Lower leg skin (tissue), 4 donors: ENCODE measurements around the gene KCNJ13. TPM values are rescaled to one million over a fixed set of nuclear protein-coding genes. Genes with fewer than 3 reads are reported as not detected.

Source experiments
- DNase-seq, 2 donors: peaks; one replicate each; pipeline ENCODE4 v3.0.0-alpha.2; 2019; ENCODE audit warnings: low spot score in 2 of 2
- H3K4me3 ChIP-seq: fragments of 200-600 bp; sonication (generic); 2 replicates; pipeline ENCODE4 v1.5.1; 2017; ENCODE audit warnings: mild to moderate bottlenecking, low read depth; ENCODE audit not compliant: poor library complexity, severe bottlenecking
- CTCF ChIP-seq, 3 donors: fragments of 450-650 bp; IDR thresholded peaks; one replicate each; pipeline ENCODE4 v1.5.1; 2016; ENCODE audit warnings: antibody characterized with exemption in 3 of 3, mild to moderate bottlenecking in 3 of 3, moderate library complexity in 2 of 3
- POLR2A ChIP-seq, 2 donors: fragments of 450-650 bp; IDR thresholded peaks; one replicate each; pipeline ENCODE4 v1.6.1; 2016 to 2017; ENCODE audit warnings: antibody characterized with exemption in 2 of 2, mild to moderate bottlenecking in 1 of 2, moderate library complexity in 1 of 2
- WGBS, 2 donors: methylation state at CpG; one replicate each; pipeline ENCODE4 v1.1.5; 2018; 5-methylcytosine and 5-hydroxymethylcytosine counted together
- intact Hi-C: fragments of 100-400 bp; cut with DNase I; formaldehyde crosslinking; loops from one replicate; pipeline ENCODE4 v1.15.0; 2023; ENCODE audit warnings: low total_unique reads
- total RNA-seq, 4 donors: library from RNA; depleted of rRNA; stranded (reverse); fragments of >200 nt; gene quantifications; one replicate each; pipeline ENCODE4 v1.1.0, GENCODE V29; 2016

The KCNJ13 gene
- total RNA-seq, 4 donors from 2014 or later, result 0.84 to 5.2 (median 3.2) TPM

GRCh38 chr2:232779934-232780333 is 3.6 kb upstream of the KCNJ13 start:
- intact Hi-C loops, result no loop called here
- 68 to 71% methylated on average over 1 of the region's 1 CpG for WGBS, 2 donors
- DNase-seq, result no peak
- H3K4me3 ChIP-seq, result no peak overlapping the region
- TF ChIP-seq POLR2A (IDR thresholded peaks at IDR 0.05) (no peak), CTCF (IDR thresholded peaks at IDR 0.05) (no peak)

- H3K4me3 ChIP-seq, result no peak overlapping the region
- no peak for TF ChIP-seq POLR2A (IDR thresholded peaks at IDR 0.05)
- no peak for TF ChIP-seq CTCF (IDR thresholded peaks at IDR 0.05)
- no peak for DNase-seq
- 59 to 70% methylated on average over 3 of the region's 3 CpGs for WGBS, 2 donors
- intact Hi-C loops, result no loop called here
These were observed 3.1 kb upstream of the KCNJ13 start for GRCh38 chr2:232779465-232779864.

- intact Hi-C loops, result no loop called here
- no peak overlapping the region for H3K4me3 ChIP-seq
- 85 to 86% methylated on average over 5 of the region's 5 CpGs for WGBS, 2 donors
- no peak for DNase-seq
- no peak for TF ChIP-seq POLR2A (IDR thresholded peaks at IDR 0.05)
- TF ChIP-seq CTCF (IDR thresholded peaks at IDR 0.05), result no peak
These were observed 911 bp upstream of the KCNJ13 start for GRCh38 chr2:232777276-232777675.

GRCh38 chr2:232773815-232774214 is 2.5 kb downstream of the KCNJ13 start:
- TF ChIP-seq POLR2A (IDR thresholded peaks at IDR 0.05) (no peak), CTCF (IDR thresholded peaks at IDR 0.05) (no peak)
- WGBS, 2 donors, result 94 to 95% methylated on average over 9 of the region's 9 CpGs
- DNase-seq, result no peak
- no peak overlapping the region for H3K4me3 ChIP-seq
- intact Hi-C loops, result no loop called here

GRCh38 chr2:232772531-232772930 is 3.8 kb downstream of the KCNJ13 start:
- no peak overlapping the region for H3K4me3 ChIP-seq
- TF ChIP-seq POLR2A (IDR thresholded peaks at IDR 0.05) (no peak), CTCF (IDR thresholded peaks at IDR 0.05) (no peak)
- intact Hi-C loops, result no loop called here
- WGBS, 2 donors, result 86 to 88% methylated on average over 2 of the region's 2 CpGs
- no peak for DNase-seq

GRCh38 chr2:232771870-232772269 is 4.5 kb downstream of the KCNJ13 start:
- TF ChIP-seq CTCF (IDR thresholded peaks at IDR 0.05) (no peak), POLR2A (IDR thresholded peaks at IDR 0.05) (no peak)
- WGBS, 2 donors, result 93 to 100% methylated on average over 1 of the region's 1 CpG
- intact Hi-C loops, result no loop called here
- no peak for DNase-seq
- no peak overlapping the region for H3K4me3 ChIP-seq
